Thyroid gland (tissue), 4 donors: ENCODE data around the gene BCL7B.

Experiments used
- CTCF ChIP-seq, 6 experiments: fragments of 200-600 bp in 3 of 6; fragments of 450-650 bp in 3 of 6; sonication (generic) in 3 of 6; IDR thresholded peaks; one replicate each; pipeline ENCODE4 v1.5.1; 2016 to 2019; ENCODE audit warnings: antibody characterized with exemption in 6 of 6, mild to moderate bottlenecking in 2 of 6, inconsistent platforms in 1 of 6, moderate library complexity in 1 of 6
- POLR2A ChIP-seq, 2 donors: fragments of 450-650 bp; IDR thresholded peaks; one replicate each; pipeline ENCODE4 v1.6.1; 2017; ENCODE audit warnings: antibody characterized with exemption in 2 of 2, mild to moderate bottlenecking in 2 of 2, moderate library complexity in 1 of 2

GRCh38 chr7:73549176-73549575 is 8.3 kb downstream of the BCL7B start:
- TF ChIP-seq POLR2A (IDR thresholded peaks at IDR 0.05) (no peak), CTCF (IDR thresholded peaks at IDR 0.05) (no peak)
